ENCODE data around the gene LDB3. TPM values are rescaled to one million over a fixed set of nuclear protein-coding genes. Genes with fewer than 3 reads are reported as not detected.

The LDB3 gene
- total and polyA plus RNA-seq, 9 of the 15 experiments (the other 6 are each of a cell fraction or from before 2014, with no cell fraction given) = 0.03 TPM; not detected in 8

DNA sequence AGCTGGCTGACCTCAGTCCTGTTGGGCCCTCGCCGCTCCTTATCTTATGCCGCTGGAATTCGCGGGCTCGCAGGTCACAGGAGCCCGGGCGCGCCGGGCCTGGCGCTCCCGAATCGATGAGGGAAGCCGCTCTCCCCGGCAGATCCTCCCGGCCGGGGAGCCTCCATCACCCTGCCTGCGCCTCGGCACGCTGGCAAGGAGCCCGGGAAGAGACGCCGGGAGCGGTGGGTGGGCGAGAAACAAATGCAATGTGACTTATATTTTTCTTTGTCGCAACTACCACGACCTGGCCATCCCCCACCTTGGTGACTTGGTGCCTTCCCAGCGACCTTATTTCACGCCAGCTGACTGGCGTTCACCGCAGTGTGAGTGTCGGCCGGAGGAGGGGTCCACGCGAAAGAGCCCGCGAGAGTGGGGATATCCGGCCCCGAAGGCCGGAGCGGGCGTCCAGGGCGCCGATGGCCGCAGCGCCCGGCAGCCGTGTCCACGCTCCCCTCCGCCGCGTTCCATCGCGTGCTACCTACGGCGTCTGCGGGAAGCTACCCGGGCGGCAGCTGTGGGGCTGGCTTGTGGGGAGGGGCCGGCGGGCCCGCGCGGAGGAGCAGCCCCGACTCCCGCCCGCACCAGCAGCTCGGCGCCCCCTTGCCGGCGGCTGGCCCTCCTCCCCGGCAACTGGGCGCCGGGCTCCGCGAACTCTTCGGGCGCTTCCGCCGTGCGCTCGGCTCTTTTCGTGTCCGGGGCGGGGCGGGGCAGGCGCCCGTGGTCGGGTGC, 87.6 kb downstream of the LDB3 start (continued):
- no peak for TF ChIP-seq MEF2D (tag; conservative IDR thresholded peaks at IDR 0.05; ENCODE audit: low read depth)
- TF ChIP-seq MYNN (IDR thresholded peaks at IDR 0.05) = no peak
- no peak for TF ChIP-seq MYNN (CRISPR knock-in tag; IDR thresholded peaks at IDR 0.05)
- TF ChIP-seq ETV5 (CRISPR knock-in tag; IDR thresholded peaks at IDR 0.05; ENCODE audit: low read depth) = no peak
- TF ChIP-seq ESRRA (IDR thresholded peaks at IDR 0.05; ENCODE audit: borderline replicate concordance, low read depth) = no peak; the same call in 1 of the 2 replicates
- TF ChIP-seq E2F4 (CRISPR knock-in tag; IDR thresholded peaks at IDR 0.05; ENCODE audit: low read depth) = 0 out of 2 replicates have a peak, but pooled peaks have one; percentile 27
- no peak for TF ChIP-seq ARNT (IDR thresholded peaks at IDR 0.05)
- TF ChIP-seq L3MBTL2 (IDR thresholded peaks at IDR 0.05) = peak; percentile 66
- no peak for TF ChIP-seq XRCC3 (IDR thresholded peaks at IDR 0.05)
- TF ChIP-seq FOXJ2 (tag; IDR thresholded peaks at IDR 0.05) = no peak
- TF ChIP-seq, protein P1, sequence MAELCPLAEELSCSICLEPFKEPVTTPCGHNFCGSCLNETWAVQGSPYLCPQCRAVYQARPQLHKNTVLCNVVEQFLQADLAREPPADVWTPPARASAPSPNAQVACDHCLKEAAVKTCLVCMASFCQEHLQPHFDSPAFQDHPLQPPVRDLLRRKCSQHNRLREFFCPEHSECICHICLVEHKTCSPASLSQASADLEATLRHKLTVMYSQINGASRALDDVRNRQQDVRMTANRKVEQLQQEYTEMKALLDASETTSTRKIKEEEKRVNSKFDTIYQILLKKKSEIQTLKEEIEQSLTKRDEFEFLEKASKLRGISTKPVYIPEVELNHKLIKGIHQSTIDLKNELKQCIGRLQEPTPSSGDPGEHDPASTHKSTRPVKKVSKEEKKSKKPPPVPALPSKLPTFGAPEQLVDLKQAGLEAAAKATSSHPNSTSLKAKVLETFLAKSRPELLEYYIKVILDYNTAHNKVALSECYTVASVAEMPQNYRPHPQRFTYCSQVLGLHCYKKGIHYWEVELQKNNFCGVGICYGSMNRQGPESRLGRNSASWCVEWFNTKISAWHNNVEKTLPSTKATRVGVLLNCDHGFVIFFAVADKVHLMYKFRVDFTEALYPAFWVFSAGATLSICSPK (IDR thresholded peaks at IDR 0.05; ENCODE audit: borderline replicate concordance) = no peak
- TF ChIP-seq, protein P2, sequence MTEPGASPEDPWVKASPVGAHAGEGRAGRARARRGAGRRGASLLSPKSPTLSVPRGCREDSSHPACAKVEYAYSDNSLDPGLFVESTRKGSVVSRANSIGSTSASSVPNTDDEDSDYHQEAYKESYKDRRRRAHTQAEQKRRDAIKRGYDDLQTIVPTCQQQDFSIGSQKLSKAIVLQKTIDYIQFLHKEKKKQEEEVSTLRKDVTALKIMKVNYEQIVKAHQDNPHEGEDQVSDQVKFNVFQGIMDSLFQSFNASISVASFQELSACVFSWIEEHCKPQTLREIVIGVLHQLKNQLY (CRISPR knock-in tag; conservative IDR thresholded peaks at IDR 0.05) = no peak
- TF ChIP-seq ZNF140 (CRISPR knock-in tag; IDR thresholded peaks at IDR 0.05) = no peak
- TF ChIP-seq, protein P3, sequence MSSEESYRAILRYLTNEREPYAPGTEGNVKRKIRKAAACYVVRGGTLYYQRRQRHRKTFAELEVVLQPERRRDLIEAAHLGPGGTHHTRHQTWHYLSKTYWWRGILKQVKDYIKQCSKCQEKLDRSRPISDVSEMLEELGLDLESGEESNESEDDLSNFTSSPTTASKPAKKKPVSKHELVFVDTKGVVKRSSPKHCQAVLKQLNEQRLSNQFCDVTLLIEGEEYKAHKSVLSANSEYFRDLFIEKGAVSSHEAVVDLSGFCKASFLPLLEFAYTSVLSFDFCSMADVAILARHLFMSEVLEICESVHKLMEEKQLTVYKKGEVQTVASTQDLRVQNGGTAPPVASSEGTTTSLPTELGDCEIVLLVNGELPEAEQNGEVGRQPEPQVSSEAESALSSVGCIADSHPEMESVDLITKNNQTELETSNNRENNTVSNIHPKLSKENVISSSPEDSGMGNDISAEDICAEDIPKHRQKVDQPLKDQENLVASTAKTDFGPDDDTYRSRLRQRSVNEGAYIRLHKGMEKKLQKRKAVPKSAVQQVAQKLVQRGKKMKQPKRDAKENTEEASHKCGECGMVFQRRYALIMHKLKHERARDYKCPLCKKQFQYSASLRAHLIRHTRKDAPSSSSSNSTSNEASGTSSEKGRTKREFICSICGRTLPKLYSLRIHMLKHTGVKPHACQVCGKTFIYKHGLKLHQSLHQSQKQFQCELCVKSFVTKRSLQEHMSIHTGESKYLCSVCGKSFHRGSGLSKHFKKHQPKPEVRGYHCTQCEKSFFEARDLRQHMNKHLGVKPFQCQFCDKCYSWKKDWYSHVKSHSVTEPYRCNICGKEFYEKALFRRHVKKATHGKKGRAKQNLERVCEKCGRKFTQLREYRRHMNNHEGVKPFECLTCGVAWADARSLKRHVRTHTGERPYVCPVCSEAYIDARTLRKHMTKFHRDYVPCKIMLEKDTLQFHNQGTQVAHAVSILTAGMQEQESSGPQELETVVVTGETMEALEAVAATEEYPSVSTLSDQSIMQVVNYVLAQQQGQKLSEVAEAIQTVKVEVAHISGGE (CRISPR knock-in tag; IDR thresholded peaks at IDR 0.05) = no peak
- TF ChIP-seq, protein P4, sequence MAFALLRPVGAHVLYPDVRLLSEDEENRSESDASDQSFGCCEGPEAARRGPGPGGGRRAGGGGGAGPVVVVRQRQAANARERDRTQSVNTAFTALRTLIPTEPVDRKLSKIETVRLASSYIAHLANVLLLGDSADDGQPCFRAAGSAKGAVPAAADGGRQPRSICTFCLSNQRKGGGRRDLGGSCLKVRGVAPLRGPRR (CRISPR knock-in tag; IDR thresholded peaks at IDR 0.05) = no peak
- TF ChIP-seq CBX3 (IDR thresholded peaks at IDR 0.05; ENCODE audit: borderline replicate concordance in 1 of 2, low read length in 2 of 2) = no peak
- no peak for TF ChIP-seq RBM25 (IDR thresholded peaks at IDR 0.05; ENCODE audit: low read depth, low read length, severe bottlenecking)
- TF ChIP-seq ZSCAN32 (CRISPR knock-in tag; IDR thresholded peaks at IDR 0.05) = no peak
